DMS79 treated with DMSO at 0.1 percent for 48 hours (cell line): ENCODE measurements around the gene TPCN2.
"Not testable (repeated sequence)": the region's sequence is repeated elsewhere in the genome, so short reads cannot be mapped to it uniquely, and the experiment has no call there.

ENCODE experiments used
- DNase-seq: peaks from one replicate; lab custom pipeline; 2025; lab: John Stamatoyannopoulos, UW

The TPCN2 gene

DNA sequence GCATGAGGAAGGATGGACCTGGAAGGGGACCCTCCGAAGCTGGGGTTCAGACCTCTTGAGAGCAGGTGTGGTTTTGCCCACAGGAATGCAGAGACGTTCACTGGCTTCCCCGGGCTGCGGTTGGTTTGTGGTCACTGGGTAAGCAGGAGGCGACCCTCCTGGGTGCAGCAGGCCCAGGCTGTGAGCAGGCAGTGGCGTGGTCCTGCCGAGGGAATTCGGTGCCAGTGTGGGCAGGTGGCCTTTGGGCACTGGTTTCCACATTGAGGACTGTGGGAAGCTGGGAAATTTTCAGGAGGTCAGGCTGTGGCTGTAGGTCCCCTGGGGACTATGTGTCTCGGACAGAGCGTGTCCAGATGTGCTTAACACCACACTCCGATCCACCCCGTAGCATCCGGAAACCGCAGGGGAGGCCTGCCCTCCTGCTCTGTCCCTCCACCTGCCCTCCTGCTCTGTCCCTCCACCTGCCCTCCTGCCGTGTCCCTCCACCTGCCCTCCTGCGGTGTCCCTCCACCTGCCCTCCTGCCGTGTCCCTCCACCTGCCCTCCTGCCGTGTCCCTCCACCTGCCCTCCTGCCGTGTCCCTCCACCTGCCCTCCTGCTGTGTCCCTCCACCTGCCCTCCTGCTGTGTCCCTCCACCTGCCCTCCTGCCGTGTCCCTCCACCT lies 27.5 kb downstream of the TPCN2 start:
- DNase-seq: no peak

DNA sequence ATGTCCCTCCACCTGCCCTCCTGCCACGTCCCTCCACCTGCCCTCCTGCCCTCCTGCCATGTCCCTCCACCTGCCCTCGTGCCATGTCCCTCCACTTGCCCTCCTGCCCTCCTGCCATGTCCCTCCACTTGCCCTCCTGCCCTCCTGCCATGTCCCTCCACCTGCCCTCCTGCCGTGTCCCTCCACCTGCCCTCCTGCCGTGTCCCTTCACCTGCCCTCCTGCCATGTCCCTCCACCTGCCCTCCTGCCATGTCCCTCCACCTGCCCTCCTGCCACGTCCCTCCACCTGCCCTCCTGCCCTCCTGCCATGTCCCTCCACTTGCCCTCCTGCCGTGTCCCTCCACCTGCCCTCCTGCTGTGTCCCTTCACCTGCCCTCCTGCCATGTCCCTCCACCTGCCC lies 28.2 kb downstream of the TPCN2 start:
- DNase-seq: not testable (repeated sequence)

GRCh38 chr11:69078508-69078907 lies 29.8 kb downstream of the TPCN2 start:
- no peak for DNase-seq

DNA sequence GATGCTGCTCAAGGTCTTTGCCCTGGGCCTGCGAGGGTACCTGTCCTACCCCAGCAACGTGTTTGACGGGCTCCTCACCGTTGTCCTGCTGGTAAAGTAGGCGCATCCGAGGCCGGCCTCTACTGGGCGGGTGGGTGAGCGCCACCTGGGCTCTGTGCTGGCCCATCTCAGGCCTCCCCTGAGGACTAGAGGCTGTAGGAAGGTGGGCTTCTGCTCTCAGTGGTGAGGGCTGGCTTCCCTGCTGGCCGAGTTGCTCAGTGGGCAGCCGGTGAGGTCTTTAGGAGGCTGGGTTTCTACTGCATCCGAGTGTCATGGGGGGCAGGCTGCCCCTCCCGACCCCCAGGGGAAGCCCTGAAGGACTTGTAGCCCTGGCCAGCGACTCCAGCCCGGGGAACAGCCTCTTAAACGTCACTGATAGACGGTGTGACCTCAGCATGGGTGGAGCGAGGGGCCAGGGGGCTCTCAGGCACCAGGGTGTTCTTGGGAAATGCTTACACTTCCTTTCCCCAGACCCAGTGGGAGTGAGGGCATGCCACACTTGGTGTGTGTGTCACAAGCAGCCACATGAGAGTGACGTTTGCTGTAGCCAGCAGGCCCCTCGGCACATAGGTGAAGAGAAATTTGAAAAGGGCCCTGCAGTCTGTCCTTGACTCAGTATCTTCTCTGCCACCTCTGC lies 30.3 kb downstream of the TPCN2 start:
- no peak for DNase-seq

DNA sequence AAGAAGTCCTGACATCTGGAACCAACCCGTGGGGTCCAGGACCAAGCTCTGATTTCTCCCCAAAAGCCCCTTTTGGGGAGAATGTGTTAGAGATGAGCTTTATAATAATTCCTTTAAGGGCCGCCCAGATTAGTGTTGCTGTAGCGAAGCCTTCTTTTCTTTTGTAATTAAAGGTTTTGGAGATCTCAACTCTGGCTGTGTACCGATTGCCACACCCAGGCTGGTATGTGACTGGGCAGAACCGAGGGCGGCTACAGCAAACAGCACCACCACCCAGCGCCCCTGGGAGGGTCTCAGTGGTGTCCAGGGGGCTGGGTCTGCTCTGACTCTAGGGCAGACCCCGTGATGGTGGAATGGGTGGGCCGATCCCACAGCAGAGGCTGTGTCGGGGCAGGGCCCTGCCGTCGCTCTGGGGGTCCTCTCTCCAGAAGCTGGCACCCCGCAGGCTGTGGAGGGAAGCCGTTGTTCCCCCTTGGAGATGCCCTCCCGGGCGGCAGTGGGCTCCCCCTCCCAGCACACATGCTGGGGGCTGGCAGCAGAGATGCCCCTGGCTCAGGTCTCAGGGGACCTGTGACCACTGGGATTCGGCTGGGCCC lies 31.0 kb downstream of the TPCN2 start:
- DNase-seq: no peak

DNA sequence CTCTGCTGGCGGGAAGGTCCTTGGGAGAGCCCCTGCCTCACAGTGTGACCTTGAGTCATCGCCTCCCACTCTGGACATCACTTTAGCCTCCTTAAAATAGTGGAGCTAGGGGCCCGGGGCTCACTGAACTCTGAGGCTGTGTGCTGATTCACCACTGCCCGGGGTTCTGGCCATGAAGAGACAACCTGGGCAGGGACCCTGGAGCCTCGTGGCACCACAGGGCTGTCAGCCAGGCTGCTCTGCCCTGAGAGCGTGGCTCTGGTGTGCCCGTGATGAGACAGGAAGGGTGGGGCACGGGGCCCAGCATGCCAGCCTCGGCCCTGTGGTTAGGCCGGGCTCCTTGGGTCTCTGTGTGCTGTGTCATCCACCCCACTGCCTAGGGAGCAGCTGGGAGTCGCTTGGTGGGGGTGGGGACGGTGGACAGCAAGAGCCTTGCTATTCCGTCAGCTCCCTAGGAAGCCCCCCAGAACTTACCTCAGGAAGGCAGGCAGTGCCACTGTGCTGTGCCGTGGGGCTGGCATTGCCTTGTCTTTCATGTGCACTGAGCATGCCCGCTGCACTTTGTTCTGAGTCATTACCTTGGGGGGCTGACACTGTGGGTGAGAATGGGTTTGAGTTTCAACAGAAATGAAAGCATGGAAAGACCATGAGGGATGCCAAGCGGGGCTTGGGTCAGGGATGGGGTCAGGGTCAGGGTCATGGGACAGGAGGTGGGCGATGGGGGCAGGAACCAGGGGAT lies 31.7 kb downstream of the TPCN2 start:
- no peak for DNase-seq

- no peak for DNase-seq
These were observed 32.4 kb downstream of the TPCN2 start for GRCh38 chr11:69081180-69081579.

DNA sequence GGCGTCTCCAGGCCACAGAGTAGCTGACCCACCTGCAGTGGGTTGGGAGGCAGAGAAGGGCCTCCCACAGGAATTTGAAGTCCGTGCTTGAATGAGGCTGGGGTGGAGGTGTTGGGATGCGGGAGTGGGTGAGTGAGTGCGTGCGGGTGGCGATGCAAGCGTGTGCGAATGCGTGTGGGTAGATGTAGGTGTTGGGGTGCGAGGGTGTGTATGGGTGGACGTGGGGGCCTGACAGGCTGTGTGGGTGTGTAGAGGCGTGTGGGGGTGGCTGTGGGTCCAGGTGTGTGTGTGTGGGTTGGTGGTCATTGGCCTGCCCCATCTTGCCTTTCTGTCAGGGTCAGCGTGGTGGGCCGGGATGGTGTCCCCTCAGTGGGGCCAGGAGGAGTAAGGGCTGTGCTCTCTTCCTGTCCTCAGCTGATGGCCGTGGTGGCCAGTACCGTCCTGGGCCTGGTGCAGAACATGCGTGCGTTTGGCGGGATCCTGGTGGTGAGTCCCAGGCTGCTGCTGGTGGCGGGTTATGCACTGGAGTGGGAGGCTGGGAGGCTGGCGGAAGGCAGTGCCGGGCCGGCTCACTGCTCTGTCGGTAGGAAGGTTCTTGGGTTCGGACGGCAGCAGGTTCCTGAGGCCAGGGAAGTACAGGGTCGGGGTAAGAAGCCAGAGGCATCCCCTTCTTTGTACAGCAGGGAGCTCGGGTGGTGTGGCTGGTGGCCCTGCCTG lies 35.0 kb downstream of the TPCN2 start:
- no peak for DNase-seq

DNA sequence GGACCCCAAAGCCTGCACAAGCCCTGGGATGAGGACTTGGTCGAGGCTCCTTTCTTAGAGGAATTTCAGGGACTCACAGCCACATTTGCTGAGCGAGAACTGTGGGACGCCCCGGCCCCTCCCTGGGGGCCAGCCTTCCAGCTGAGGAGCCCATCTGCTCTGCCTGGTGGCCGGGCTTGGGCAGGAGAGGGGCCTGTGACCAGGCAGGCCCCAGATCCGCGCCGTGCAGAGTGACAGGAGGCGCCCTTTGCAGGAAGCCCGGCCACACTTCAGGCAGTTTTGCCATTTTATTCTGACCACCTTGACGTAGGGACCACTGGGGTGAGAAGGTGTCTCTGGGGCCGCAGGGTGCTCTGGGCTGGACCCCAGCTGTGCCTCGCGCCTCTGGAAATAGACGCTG lies 35.6 kb downstream of the TPCN2 start:
- DNase-seq: no peak

DNA sequence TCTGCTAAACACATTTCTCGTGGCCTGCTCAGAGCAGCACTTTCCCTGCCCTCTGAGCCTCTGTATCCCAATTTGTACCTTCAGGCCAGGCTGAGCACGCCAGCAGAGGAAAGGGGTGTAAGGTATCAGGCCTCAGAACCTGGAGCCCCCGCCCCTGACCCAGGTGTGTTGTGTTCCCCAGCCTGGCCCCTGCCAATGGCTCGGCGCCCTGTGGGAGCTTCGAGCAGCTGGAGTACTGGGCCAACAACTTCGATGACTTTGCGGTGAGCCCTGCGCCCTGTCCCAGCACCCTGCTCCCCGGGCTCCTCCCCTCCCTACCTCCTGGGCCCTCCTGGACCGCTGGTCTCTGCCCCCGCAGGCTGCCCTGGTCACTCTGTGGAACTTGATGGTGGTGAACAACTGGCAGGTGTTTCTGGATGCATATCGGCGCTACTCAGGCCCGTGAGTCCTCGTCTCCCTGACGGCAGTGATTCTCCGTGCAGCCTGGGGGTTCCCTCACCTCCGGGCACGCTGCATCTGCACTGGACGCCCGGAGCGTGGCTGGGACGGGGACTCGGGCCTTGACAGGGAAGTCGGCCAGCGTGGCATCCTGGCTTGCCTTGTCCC lies 36.9 kb downstream of the TPCN2 start:
- no peak for DNase-seq

DNA sequence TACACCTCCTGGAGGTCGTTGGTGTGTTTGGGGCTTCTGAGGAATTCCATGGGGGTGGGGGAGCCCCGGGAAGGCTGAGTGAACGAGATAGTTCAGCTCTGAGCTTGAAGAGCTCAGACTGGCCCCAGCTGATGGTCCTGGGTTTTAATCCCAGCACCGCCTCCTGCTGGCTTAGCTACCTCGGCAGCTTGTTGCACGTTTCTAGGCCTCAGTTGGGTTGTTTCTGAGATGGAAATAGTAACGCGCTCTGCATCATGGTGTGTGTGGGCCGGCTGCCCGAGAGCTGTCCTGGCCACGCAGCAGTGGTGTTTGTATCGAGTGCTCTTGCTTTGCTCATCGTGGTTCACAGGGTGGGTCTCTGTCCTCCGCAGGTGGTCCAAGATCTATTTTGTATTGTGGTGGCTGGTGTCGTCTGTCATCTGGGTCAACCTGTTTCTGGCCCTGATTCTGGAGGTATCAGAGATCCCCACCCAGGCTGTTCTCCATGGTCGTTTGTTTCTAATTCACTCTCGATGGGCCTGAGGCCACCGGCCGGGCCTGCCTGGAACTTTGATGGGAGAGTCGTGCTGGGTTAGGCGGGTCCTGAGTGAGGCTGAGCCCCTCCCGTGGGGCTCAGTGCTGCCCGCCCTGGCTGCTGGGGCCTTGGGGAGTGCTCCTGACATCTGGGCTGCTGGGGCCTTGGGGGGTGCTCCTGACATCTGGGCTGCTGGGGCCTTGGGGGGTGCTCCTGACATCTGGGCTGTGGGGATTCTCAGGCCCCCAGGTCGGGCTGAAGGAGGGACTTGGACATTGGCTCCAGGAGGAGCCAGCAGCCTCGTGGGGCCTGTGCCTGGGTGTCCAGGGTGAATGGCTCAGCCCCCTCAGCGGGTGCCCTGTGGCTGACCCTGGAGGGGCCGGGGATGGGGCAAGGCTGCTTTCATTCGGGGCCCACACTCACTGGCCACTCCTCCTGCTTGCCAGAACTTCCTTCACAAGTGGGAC lies 37.7 kb downstream of the TPCN2 start:
- DNase-seq: no peak

- no peak for DNase-seq
These were observed 38.4 kb downstream of the TPCN2 start for GRCh38 chr11:69087133-69087524.

DNA sequence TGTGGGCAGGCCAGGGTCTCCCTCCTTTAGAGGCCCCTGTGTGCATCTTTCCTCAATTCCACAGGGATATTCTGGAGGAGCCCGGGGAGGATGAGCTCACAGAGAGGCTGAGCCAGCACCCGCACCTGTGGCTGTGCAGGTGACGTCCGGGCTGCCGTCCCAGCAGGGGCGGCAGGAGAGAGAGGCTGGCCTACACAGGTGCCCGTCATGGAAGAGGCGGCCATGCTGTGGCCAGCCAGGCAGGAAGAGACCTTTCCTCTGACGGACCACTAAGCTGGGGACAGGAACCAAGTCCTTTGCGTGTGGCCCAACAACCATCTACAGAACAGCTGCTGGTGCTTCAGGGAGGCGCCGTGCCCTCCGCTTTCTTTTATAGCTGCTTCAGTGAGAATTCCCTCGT lies 39.1 kb downstream of the TPCN2 start:
- no peak for DNase-seq

GRCh38 chr11:69088676-69089146 lies 40.0 kb downstream of the TPCN2 start:
- DNase-seq: peak; percentile 51

DNA sequence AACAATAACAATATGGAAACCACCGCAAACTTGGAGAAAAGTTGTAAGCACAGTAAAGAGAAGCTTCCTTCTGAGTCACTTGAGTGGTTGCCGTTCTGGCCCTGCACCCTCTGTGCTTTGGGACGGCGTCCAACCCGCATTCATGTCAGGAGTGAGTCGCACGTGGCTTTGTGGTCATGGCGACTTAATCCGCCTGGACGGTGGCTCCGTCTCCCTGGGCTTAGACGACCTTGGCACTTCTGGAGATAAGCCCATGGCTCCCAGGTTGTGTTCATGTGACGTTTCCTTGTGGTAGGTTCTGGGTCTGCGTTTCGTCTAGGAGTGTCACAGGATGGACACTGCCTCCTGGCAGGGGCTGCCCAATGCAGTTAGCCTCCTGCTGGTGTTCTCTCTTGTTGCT lies 40.5 kb downstream of the TPCN2 start:
- no peak for DNase-seq

DNA sequence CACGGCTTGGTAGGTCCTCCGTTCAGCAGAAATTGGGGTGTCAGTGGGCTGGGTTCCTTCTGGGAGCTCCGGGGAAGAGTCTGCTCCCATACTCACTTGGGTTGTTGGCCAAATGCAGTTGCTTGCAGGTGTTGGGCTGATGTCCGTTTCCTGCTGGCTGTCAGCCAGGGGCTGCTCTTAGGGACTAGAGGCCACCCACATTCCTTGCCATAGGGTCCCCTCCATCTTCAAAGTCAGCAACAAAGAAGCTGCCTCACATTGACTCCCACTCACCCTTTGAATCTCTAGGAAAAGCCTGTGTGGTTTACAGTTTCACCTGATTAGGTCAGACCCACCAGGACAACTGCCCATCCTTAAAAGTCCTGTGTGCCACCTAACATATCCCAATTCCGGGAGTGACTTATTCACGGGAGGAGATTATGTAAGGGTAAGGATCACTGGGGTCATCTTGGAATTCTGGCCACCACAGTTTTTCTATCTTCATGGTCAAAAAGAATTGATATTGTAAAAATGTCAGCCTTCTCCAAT lies 43.0 kb downstream of the TPCN2 start:
- no peak for DNase-seq

DNA sequence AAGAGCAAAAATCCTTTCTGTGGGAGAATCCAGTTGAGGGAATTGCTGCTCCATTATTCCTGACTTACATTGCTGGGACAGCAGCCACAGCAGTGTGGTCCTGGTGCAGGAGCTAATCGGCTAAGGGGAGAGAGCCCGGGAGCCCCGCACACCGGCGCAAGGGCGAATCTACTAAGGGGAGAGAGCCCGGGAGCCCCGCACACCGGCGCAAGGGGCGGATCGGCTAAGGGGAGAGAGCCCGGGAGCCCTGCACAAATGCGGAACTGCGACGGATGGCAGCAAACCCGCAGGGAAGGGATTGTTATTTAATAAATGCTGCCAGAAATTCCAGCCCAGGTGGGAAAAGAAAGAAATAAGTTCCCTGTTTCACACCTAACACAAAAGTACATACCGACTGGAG lies 43.5 kb downstream of the TPCN2 start:
- no peak for DNase-seq

GRCh38 chr11:69093106-69093505 lies 44.4 kb downstream of the TPCN2 start:
- DNase-seq: no peak

DNA sequence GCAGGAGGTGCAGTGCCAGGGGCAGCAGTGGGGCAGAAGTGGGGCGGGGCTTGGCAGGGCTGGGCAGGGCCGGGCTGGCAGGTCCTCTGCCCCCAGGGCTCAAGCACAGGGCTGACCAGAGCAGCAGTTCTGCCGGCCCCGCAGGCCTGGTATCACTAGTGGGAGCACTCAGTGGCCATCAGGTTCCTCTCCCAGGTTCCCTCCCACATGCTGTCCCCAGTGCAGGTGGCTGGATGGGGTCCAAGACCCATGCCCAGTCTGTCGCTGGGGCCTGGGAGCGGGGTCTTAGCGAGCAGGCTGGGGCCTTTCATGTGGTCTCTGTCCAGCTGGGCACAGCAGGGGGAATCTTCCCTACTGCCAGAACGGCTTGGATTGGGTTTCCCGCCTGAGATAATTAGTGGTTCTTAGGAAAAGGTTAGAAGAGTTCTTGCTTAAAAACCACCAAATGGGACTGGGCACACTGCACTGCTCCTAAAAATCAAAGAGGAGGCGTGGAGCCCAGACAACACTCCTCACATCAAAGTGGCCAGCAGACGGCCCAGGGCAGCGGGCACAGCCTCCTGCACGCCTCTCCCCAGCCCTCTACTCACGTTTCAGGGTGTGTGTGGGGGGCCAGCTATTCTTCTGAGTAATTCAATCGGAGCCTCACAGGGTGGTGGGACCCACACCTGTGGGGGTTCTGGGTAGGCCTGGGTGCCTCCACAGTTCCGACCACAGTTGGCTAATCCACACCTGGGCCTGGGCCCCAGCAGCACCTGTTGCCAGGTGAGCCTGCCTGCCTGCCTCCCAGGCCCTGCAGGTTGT lies 45.6 kb downstream of the TPCN2 start:
- DNase-seq: no peak
